SK-N-SH treated with all-trans-retinoic acid at 6 μM for 48 hours (cell line): ENCODE results near the gene PALMD.

ENCODE experiments used
- ATAC-seq: fragments of 200-7000 bp; cut with Tn5 transposase; 3 replicates; pipeline ENCODE4 v1.9.1; 2020; ENCODE audit warnings: mild to moderate bottlenecking, moderate library complexity
- BACH2 ChIP-seq: fragments of 250-450 bp; sonication (Bioruptor Pico); IDR thresholded peaks from 2 replicates; pipeline ENCODE4 v1.9.0; 2021; ENCODE audit warnings: mild to moderate bottlenecking, borderline replicate concordance
- CSDC2 ChIP-seq: fragments of 250-450 bp; sonication (Bioruptor Pico); IDR thresholded peaks from 2 replicates; pipeline ENCODE4 v1.5.0; 2020; ENCODE audit warnings: mild to moderate bottlenecking, moderate library complexity
- ESRRG ChIP-seq: fragments of 250-450 bp; sonication (Bioruptor Pico); IDR thresholded peaks from 2 replicates; pipeline ENCODE4 v1.6.1; 2021; ENCODE audit warnings: mild to moderate bottlenecking
- GLIS3 ChIP-seq: fragments of 250-450 bp; sonication (Bioruptor Pico); IDR thresholded peaks from 2 replicates; pipeline ENCODE4 v1.5.0; 2020; ENCODE audit warnings: mild to moderate bottlenecking, moderate library complexity
- ISL1 ChIP-seq: fragments of 250-450 bp; sonication (Bioruptor Pico); IDR thresholded peaks from 2 replicates; pipeline ENCODE4 v2.1.2; 2022; ENCODE audit warnings: mild to moderate bottlenecking, moderate library complexity
- OSR1 ChIP-seq: fragments of 250-450 bp; sonication (Bioruptor Pico); IDR thresholded peaks from 2 replicates; pipeline ENCODE4 v1.8.0; 2022; ENCODE audit warnings: moderate library complexity, mild to moderate bottlenecking, inconsistent platforms
- PATZ1 ChIP-seq: fragments of 250-450 bp; sonication (Bioruptor Pico); IDR thresholded peaks from 2 replicates; pipeline ENCODE4 v1.8.0; 2020; ENCODE audit warnings: mild to moderate bottlenecking, moderate library complexity, borderline replicate concordance
- POU6F1 ChIP-seq: fragments of 250-450 bp; sonication (Bioruptor Pico); IDR thresholded peaks from 2 replicates; pipeline ENCODE4 v1.8.0; 2021; ENCODE audit warnings: low read depth, mild to moderate bottlenecking, moderate library complexity, borderline replicate concordance
- PPARA ChIP-seq: fragments of 250-450 bp; sonication (Bioruptor Pico); IDR thresholded peaks from 2 replicates; pipeline ENCODE4 v1.5.0; 2020; ENCODE audit warnings: mild to moderate bottlenecking, borderline replicate concordance
- RARB ChIP-seq: fragments of 250-450 bp; sonication (Bioruptor Pico); IDR thresholded peaks from 2 replicates; pipeline ENCODE4 v1.8.0; 2021; ENCODE audit warnings: mild to moderate bottlenecking, moderate library complexity
- SNAI2 ChIP-seq: fragments of 250-450 bp; sonication (Bioruptor Pico); IDR thresholded peaks from 2 replicates; pipeline ENCODE4 v1.5.0; 2020; ENCODE audit warnings: mild to moderate bottlenecking, moderate library complexity
- TCF4 ChIP-seq: fragments of 250-450 bp; sonication (Bioruptor Pico); IDR thresholded peaks from 2 replicates; pipeline ENCODE4 v1.8.0; 2021; ENCODE audit warnings: mild to moderate bottlenecking, moderate library complexity, borderline replicate concordance
- TOX ChIP-seq: fragments of 250-450 bp; sonication (Bioruptor Pico); IDR thresholded peaks from 2 replicates; pipeline ENCODE4 v1.8.0; 2021; ENCODE audit warnings: mild to moderate bottlenecking, moderate library complexity, borderline replicate concordance
- ZFP3 ChIP-seq: fragments of 250-450 bp; sonication (Bioruptor Pico); IDR thresholded peaks from 2 replicates; pipeline ENCODE4 v1.5.0; 2020; ENCODE audit warnings: mild to moderate bottlenecking, moderate library complexity
- ZFP30 ChIP-seq: fragments of 450-650 bp; formaldehyde crosslinking; IDR thresholded peaks from 2 replicates; pipeline ENCODE4 v1.5.0; 2022; ENCODE audit warnings: mild to moderate bottlenecking, moderate library complexity
- ZNF565 ChIP-seq: fragments of 450-650 bp; formaldehyde crosslinking; conservative IDR thresholded peaks from 2 replicates; pipeline ENCODE4 v1.5.0; 2020; ENCODE audit warnings: low read depth, mild to moderate bottlenecking, moderate library complexity
- TF ChIP-seq, protein P1 (sequence below): fragments of 250-450 bp; sonication (Bioruptor Pico); IDR thresholded peaks from 2 replicates; pipeline ENCODE4 v1.5.0; 2020; ENCODE audit warnings: mild to moderate bottlenecking, moderate library complexity

The PALMD gene

GRCh38 chr1:99677416-99677815, 31.5 kb downstream of the PALMD start (continued):
- no peak for TF ChIP-seq TOX (CRISPR knock-in tag)

DNA sequence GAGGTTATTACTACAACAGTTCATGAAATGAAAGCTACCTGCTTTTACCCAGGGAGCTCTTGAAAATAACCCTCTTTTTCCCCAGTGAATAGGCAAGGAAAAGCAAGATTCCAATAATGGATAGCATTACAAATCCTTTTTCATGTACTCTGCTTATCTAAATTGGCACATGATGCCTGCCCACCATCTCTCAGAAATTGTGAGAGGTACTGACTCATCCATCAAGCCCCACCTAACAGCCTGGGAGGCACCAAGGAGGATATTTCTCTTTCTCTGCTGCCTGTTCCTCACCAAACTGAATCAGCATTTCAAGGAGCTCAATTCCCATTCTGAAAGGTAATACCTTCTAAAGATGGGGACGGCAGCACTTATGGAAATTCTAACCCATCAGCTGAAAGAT, 34.4 kb downstream of the PALMD start:
- peak; percentile 63 for ATAC-seq
- TF ChIP-seq ZFP3, result no peak
- TF ChIP-seq ISL1 (CRISPR knock-in tag), result peak; percentile 65
- TF ChIP-seq, protein P1, sequence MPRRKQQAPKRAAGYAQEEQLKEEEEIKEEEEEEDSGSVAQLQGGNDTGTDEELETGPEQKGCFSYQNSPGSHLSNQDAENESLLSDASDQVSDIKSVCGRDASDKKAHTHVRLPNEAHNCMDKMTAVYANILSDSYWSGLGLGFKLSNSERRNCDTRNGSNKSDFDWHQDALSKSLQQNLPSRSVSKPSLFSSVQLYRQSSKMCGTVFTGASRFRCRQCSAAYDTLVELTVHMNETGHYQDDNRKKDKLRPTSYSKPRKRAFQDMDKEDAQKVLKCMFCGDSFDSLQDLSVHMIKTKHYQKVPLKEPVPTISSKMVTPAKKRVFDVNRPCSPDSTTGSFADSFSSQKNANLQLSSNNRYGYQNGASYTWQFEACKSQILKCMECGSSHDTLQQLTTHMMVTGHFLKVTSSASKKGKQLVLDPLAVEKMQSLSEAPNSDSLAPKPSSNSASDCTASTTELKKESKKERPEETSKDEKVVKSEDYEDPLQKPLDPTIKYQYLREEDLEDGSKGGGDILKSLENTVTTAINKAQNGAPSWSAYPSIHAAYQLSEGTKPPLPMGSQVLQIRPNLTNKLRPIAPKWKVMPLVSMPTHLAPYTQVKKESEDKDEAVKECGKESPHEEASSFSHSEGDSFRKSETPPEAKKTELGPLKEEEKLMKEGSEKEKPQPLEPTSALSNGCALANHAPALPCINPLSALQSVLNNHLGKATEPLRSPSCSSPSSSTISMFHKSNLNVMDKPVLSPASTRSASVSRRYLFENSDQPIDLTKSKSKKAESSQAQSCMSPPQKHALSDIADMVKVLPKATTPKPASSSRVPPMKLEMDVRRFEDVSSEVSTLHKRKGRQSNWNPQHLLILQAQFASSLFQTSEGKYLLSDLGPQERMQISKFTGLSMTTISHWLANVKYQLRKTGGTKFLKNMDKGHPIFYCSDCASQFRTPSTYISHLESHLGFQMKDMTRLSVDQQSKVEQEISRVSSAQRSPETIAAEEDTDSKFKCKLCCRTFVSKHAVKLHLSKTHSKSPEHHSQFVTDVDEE, result no peak
- TF ChIP-seq TCF4, result no peak
- TF ChIP-seq, all 23 proteins: peak for 1

GRCh38 chr1:99681583-99681982, 35.7 kb downstream of the PALMD start:
- TF ChIP-seq OSR1 (CRISPR knock-in tag), result no peak
- no peak for TF ChIP-seq ISL1 (CRISPR knock-in tag)
- no peak for TF ChIP-seq RARB (CRISPR knock-in tag)
- TF ChIP-seq POU6F1 (CRISPR knock-in tag), result no peak
- TF ChIP-seq, protein P1, result no peak
- no peak for ATAC-seq

GRCh38 chr1:99682291-99682751, 36.4 kb downstream of the PALMD start:
- no peak for ATAC-seq
- no peak for TF ChIP-seq ZNF565 (CRISPR knock-in tag)
- TF ChIP-seq, protein P1, result no peak
- no peak for TF ChIP-seq ISL1 (CRISPR knock-in tag)
- no peak for TF ChIP-seq PPARA (CRISPR knock-in tag)
- TF ChIP-seq SNAI2 (CRISPR knock-in tag), result no peak
- TF ChIP-seq OSR1 (CRISPR knock-in tag), result no peak
- TF ChIP-seq CSDC2, result no peak
- no peak for TF ChIP-seq TCF4
- TF ChIP-seq PATZ1, result no peak
- no peak for TF ChIP-seq GLIS3 (CRISPR knock-in tag)
- TF ChIP-seq BACH2, result no peak
- no peak for TF ChIP-seq ESRRG (CRISPR knock-in tag)
- TF ChIP-seq RARB (CRISPR knock-in tag), result no peak
- no peak for TF ChIP-seq TOX (CRISPR knock-in tag)
- TF ChIP-seq ZFP3, result no peak
- TF ChIP-seq ZFP30 (CRISPR knock-in tag), result no peak
